ENCODE data around the gene INSC.

INSC gene

DNA sequence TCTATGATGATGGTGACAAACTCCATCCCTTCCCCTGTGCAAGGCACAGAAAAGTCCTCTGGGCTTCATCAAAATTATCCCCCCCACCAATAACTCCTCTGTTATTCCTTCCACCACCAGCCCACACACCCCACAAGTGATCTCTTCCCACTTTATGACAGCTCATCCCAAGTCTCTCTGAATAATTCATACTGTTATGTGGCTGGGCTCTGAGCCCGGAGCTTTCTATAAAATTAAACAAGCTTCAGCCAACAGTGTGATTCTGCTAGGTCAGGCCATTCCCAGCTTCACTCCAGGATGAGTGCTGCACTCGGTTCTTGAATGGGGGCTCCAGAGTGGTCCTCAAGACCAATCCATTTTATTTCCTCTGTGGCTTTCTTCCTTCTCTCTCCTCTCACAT lies 83.0 kb downstream of the INSC start:
- no peak overlapping the region for H3K27ac Mint-ChIP-seq
- H3K9me3 Mint-ChIP-seq, result no peaks in the 10 kb centered on the region
- H3K27me3 Mint-ChIP-seq, result no peaks in the 10 kb centered on the region
- H3K4me3 Mint-ChIP-seq, result no peak overlapping the region
- no peaks in the 10 kb centered on the region for H3K36me3 Mint-ChIP-seq (ENCODE audit: low read depth)
- H3K4me1 Mint-ChIP-seq (ENCODE audit: low read depth), result no peaks in the 10 kb centered on the region

- Mint-ChIP-seq H3K27ac (no peak overlapping the region), H3K4me1 (ENCODE audit: low read depth) (no peaks in the 10 kb centered on the region), H3K36me3 (ENCODE audit: low read depth) (no peaks in the 10 kb centered on the region), H3K4me3 (no peak overlapping the region), H3K27me3 (no peaks in the 10 kb centered on the region), H3K9me3 (no peaks in the 10 kb centered on the region)
Observed at GRCh38 chr11:15198284-15198683, 83.6 kb downstream of the INSC start.

GRCh38 chr11:15199693-15200092 lies 85.0 kb downstream of the INSC start:
- no peaks in the 10 kb centered on the region for H3K27me3 Mint-ChIP-seq

DNA sequence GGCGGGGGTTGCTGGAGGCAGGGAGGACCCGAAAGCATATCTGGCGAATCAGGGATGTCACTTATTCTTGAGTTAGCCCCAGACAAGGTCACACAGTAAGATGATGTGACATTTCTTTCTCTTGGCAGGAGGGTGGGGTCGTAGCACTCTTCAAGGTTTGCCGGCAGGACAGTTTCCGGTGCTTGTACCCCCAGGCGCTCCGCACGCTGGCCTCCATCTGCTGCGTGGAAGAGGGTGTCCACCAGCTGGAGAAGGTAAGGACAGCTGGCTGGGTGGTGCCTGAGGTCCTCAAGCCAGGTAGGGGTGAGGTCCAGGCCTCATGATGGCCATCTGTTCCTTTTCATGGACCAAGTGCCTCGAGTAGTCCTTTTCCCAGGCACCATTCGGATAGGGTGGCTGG lies 86.0 kb downstream of the INSC start:
- Mint-ChIP-seq H3K27me3 (no peaks in the 10 kb centered on the region), H3K4me1 (ENCODE audit: low read depth) (no peaks in the 10 kb centered on the region), H3K9me3 (no peaks in the 10 kb centered on the region), H3K27ac (no peak overlapping the region), H3K4me3 (no peak overlapping the region), H3K36me3 (ENCODE audit: low read depth) (no peaks in the 10 kb centered on the region)

More at GRCh38 chr11:15199693-15200092, 85.0 kb downstream of the INSC start:
- Mint-ChIP-seq H3K36me3 (ENCODE audit: low read depth) (no peaks in the 10 kb centered on the region), H3K27ac (no peak overlapping the region), H3K9me3 (no peaks in the 10 kb centered on the region), H3K4me1 (ENCODE audit: low read depth) (no peaks in the 10 kb centered on the region), H3K4me3 (no peak overlapping the region)

- no peaks in the 10 kb centered on the region for H3K27me3 Mint-ChIP-seq
- H3K4me1 Mint-ChIP-seq (ENCODE audit: low read depth), result no peaks in the 10 kb centered on the region
- H3K27ac Mint-ChIP-seq, result no peak overlapping the region
- no peaks in the 10 kb centered on the region for H3K36me3 Mint-ChIP-seq (ENCODE audit: low read depth)
- no peak overlapping the region for H3K4me3 Mint-ChIP-seq
- H3K9me3 Mint-ChIP-seq, result no peaks in the 10 kb centered on the region
Observed at GRCh38 chr11:15201586-15201985, 86.9 kb downstream of the INSC start.

GRCh38 chr11:15202626-15203025 lies 87.9 kb downstream of the INSC start:
- Mint-ChIP-seq H3K4me3 (no peak overlapping the region), H3K27ac (no peak overlapping the region), H3K27me3 (no peaks in the 10 kb centered on the region), H3K9me3 (no peaks in the 10 kb centered on the region), H3K4me1 (ENCODE audit: low read depth) (no peaks in the 10 kb centered on the region), H3K36me3 (ENCODE audit: low read depth) (no peaks in the 10 kb centered on the region)

GRCh38 chr11:15204711-15205110 lies 90.0 kb downstream of the INSC start:
- no peak overlapping the region for H3K4me3 Mint-ChIP-seq

GRCh38 chr11:15206791-15207190 lies 92.1 kb downstream of the INSC start:
- Mint-ChIP-seq H3K27ac (no peak overlapping the region), H3K4me1 (ENCODE audit: low read depth) (no peaks in the 10 kb centered on the region), H3K36me3 (ENCODE audit: low read depth) (no peaks in the 10 kb centered on the region), H3K27me3 (no peaks in the 10 kb centered on the region), H3K4me3 (no peak overlapping the region), H3K9me3 (no peaks in the 10 kb centered on the region)

More at GRCh38 chr11:15204711-15205110, 90.0 kb downstream of the INSC start:
- no peaks in the 10 kb centered on the region for H3K27me3 Mint-ChIP-seq
- no peaks in the 10 kb centered on the region for H3K36me3 Mint-ChIP-seq (ENCODE audit: low read depth)
- H3K27ac Mint-ChIP-seq, result no peak overlapping the region
- H3K9me3 Mint-ChIP-seq, result no peaks in the 10 kb centered on the region
- no peaks in the 10 kb centered on the region for H3K4me1 Mint-ChIP-seq (ENCODE audit: low read depth)

- H3K4me3 Mint-ChIP-seq, result no peak overlapping the region
- no peaks in the 10 kb centered on the region for H3K4me1 Mint-ChIP-seq (ENCODE audit: low read depth)
- no peak overlapping the region for H3K27ac Mint-ChIP-seq
- no peaks in the 10 kb centered on the region for H3K36me3 Mint-ChIP-seq (ENCODE audit: low read depth)
- no peaks in the 10 kb centered on the region for H3K9me3 Mint-ChIP-seq
- H3K27me3 Mint-ChIP-seq, result no peaks in the 10 kb centered on the region
Observed at GRCh38 chr11:15208378-15209222, 93.9 kb downstream of the INSC start.

- Mint-ChIP-seq H3K9me3 (no peaks in the 10 kb centered on the region), H3K27me3 (no peaks in the 10 kb centered on the region), H3K36me3 (ENCODE audit: low read depth) (no peaks in the 10 kb centered on the region), H3K4me3 (no peak overlapping the region), H3K4me1 (ENCODE audit: low read depth) (no peaks in the 10 kb centered on the region), H3K27ac (no peak overlapping the region)
Observed at GRCh38 chr11:15212876-15213275, 98.2 kb downstream of the INSC start.

DNA sequence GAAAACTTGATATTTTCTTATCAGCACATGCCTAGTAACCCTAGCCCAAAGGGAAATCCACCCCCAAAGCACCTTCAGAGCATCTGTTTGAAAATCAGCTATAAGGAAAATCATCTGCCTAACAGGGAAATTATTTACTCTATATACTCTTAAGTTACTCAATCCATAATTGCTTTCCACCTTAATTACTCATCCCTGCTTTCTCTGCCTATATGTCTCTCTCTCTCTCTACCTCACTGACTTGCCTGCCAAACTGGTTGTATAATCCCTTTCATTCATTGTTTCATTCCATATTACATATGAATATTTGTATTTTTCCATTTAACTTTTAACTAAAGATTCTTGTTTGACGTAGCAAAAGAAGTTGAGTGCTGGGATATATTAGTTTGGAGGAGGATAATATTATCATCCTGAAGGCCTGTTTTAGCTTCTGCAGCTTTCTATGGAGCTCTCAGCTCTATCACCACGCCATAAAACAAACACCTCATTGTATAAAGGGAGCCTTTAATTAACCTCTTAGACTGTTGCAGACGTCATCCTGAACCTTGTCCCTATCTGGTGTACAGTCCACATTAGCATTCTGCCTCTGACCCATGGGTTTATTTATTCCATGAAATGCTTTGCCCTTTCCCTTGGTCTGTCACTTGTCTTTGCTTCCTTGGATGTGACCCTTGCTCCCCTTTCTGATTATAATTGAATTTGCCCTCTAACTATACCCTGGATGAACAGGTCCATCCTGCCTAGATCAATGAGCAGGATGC lies 98.9 kb downstream of the INSC start:
- Mint-ChIP-seq H3K36me3 (ENCODE audit: low read depth) (no peaks in the 10 kb centered on the region), H3K9me3 (no peaks in the 10 kb centered on the region), H3K27me3 (no peaks in the 10 kb centered on the region), H3K4me3 (no peak overlapping the region), H3K4me1 (ENCODE audit: low read depth) (no peaks in the 10 kb centered on the region), H3K27ac (no peak overlapping the region)

GRCh38 chr11:15215005-15215404 lies 100.3 kb downstream of the INSC start:
- Mint-ChIP-seq H3K4me3 (no peak overlapping the region), H3K9me3 (no peaks in the 10 kb centered on the region), H3K36me3 (ENCODE audit: low read depth) (no peaks in the 10 kb centered on the region), H3K27ac (no peak overlapping the region), H3K4me1 (ENCODE audit: low read depth) (no peaks in the 10 kb centered on the region), H3K27me3 (no peaks in the 10 kb centered on the region)

GRCh38 chr11:15216678-15217077 lies 102.0 kb downstream of the INSC start:
- H3K4me3 Mint-ChIP-seq, result no peak overlapping the region
- H3K4me1 Mint-ChIP-seq (ENCODE audit: low read depth), result no peaks in the 10 kb centered on the region
- H3K27me3 Mint-ChIP-seq, result no peaks in the 10 kb centered on the region
- H3K36me3 Mint-ChIP-seq (ENCODE audit: low read depth), result no peaks in the 10 kb centered on the region
- H3K9me3 Mint-ChIP-seq, result no peaks in the 10 kb centered on the region
- H3K27ac Mint-ChIP-seq, result no peak overlapping the region

DNA sequence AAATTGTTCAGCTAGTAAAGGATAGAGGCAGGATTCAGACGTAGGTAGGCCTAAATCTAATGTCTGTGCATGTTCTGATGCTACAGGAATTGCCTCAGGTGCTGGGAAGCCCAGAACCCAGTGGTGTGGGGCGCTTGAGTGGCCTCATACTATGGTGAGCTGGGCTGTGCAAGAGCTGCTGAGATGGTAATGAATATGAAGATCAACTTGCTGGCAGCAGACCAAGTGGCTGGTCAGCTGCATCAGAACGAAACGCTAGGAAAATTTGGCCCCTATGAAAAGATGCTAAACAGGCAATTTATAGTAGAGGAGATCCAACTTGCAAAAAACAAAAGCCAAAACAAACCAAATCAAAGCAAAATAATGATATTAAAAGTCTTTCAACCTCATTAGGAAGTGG lies 102.7 kb downstream of the INSC start:
- Mint-ChIP-seq H3K27me3 (no peaks in the 10 kb centered on the region), H3K27ac (no peak overlapping the region), H3K4me3 (no peak overlapping the region), H3K36me3 (ENCODE audit: low read depth) (no peaks in the 10 kb centered on the region), H3K4me1 (ENCODE audit: low read depth) (no peaks in the 10 kb centered on the region), H3K9me3 (no peaks in the 10 kb centered on the region)

DNA sequence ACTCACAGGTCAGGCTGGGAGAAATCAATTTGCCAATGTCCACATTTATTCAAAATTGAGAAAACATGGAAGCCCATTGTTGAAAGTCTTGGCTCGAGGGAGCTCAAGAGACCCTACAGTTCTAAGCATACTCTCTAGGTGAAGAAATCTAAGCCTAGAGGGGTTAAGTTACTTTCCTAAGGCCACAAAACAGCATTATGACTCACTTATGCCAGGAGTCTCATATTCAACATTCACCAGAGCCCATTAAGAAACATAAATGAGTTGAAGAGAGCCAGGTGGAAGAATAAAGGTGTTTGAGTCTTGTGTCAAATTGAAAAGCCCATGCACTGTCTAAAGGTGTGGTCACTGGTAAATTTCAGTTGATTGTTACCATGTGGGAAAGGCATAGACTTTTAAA lies 108.1 kb downstream of the INSC start:
- H3K36me3 Mint-ChIP-seq (ENCODE audit: low read depth), result no peaks in the 10 kb centered on the region
- no peaks in the 10 kb centered on the region for H3K27me3 Mint-ChIP-seq
- no peaks in the 10 kb centered on the region for H3K4me1 Mint-ChIP-seq (ENCODE audit: low read depth)
- H3K4me3 Mint-ChIP-seq, result no peak overlapping the region
- no peaks in the 10 kb centered on the region for H3K9me3 Mint-ChIP-seq
- no peak overlapping the region for H3K27ac Mint-ChIP-seq

All from stimulated activated naive CD8-positive, alpha-beta T cell treated with anti-CD3 and anti-CD28 coated beads, Interleukin-15, Interleukin-2, amounts not matched to agents 100 ng/mL and 50 ng/mL, for 24 hours (primary cell).